Stimulated activated CD8-positive, alpha-beta memory T cell treated with anti-CD3 and anti-CD28 coated beads, Interleukin-15, amount 100 ng/mL, for 24 hours (primary cell): ENCODE measurements around the gene SPINK4.
A peak's percentile ranks its signal among the peaks of the same experiment; 100 is the strongest.

Experiments
- DNase-seq: peaks from one replicate; pipeline ENCODE4 v3.0.0-alpha.2; 2020; ENCODE audit warnings: low read depth

Gene SPINK4

GRCh38 chr9:33257276-33257675 is 17.3 kb downstream of the SPINK4 start:
- DNase-seq = no peak

GRCh38 chr9:33260372-33260771 is 20.4 kb downstream of the SPINK4 start:
- no peak for DNase-seq

GRCh38 chr9:33263131-33264002 is 23.4 kb downstream of the SPINK4 start:
- DNase-seq = no peak

- DNase-seq = no peak
Measured at GRCh38 chr9:33264003-33264472, 24.1 kb downstream of the SPINK4 start.

- peak; percentile 97 for DNase-seq
Measured at GRCh38 chr9:33264473-33265177, 24.7 kb downstream of the SPINK4 start, which contains the start of the genes BAG1 and CHMP5. Gene BAG1, minus strand, starts transcription at chr9:33264708. Gene CHMP5, plus strand, starts transcription at chr9:33265049. Its CDS starts 30 bp downstream, at chr9:33265079.

- no peak for DNase-seq
Measured at GRCh38 chr9:33265211-33265865, 25.4 kb downstream of the SPINK4 start.

GRCh38 chr9:33267151-33267767 is 27.3 kb downstream of the SPINK4 start:
- DNase-seq = no peak

- no peak for DNase-seq
Measured at GRCh38 chr9:33270146-33270545, 30.2 kb downstream of the SPINK4 start.

- DNase-seq = no peak
Measured at GRCh38 chr9:33272061-33272460, 32.1 kb downstream of the SPINK4 start.

- DNase-seq = no peak
Measured at GRCh38 chr9:33273266-33273971, 33.5 kb downstream of the SPINK4 start.

GRCh38 chr9:33273972-33274328 is 34.0 kb downstream of the SPINK4 start:
- no peak for DNase-seq

- no peak for DNase-seq
Measured at GRCh38 chr9:33277484-33277883, 37.5 kb downstream of the SPINK4 start.

- DNase-seq = no peak
Measured at GRCh38 chr9:33285502-33285901, 45.5 kb downstream of the SPINK4 start.

GRCh38 chr9:33287087-33287490 is 47.1 kb downstream of the SPINK4 start:
- DNase-seq = no peak

- DNase-seq = no peak
Measured at GRCh38 chr9:33288235-33288634, 48.3 kb downstream of the SPINK4 start.

- DNase-seq = no peak
Measured at GRCh38 chr9:33288828-33289483, 49.0 kb downstream of the SPINK4 start.

- DNase-seq = no peak
Measured at GRCh38 chr9:33289496-33289895, 49.5 kb downstream of the SPINK4 start.

- no peak for DNase-seq
Measured at GRCh38 chr9:33289936-33290246, 49.9 kb downstream of the SPINK4 start.

- peak; percentile 95 for DNase-seq
Measured at GRCh38 chr9:33290247-33291030, 50.5 kb downstream of the SPINK4 start, which contains the start of gene NFX1. Gene NFX1, plus strand, starts transcription at chr9:33290516. Its CDS starts 57 bp downstream, at chr9:33290573.

- DNase-seq = no peak
Measured at GRCh38 chr9:33291031-33291397, 51.0 kb downstream of the SPINK4 start.
